Lung (tissue), 12 donors: ENCODE data around the gene PIPOX. TPM values are rescaled to one million over a fixed set of nuclear protein-coding genes. Genes with fewer than 3 reads are reported as not detected.

Experiments
- ATAC-seq: fragments of 200-7000 bp; cut with Tn5 transposase; one replicate; pipeline ENCODE4 v1.9.1; 2020; ENCODE audit warnings: moderate number of reproducible peaks; ENCODE audit not compliant: insufficient read depth, low FRiP score
- DNase-seq, 3 donors: peaks; one replicate each; pipeline ENCODE4 v3.0.0-alpha.2; 2013 to 2017
- H3K27ac ChIP-seq, 2 donors: one replicate each; pipeline ENCODE4 v1.5.1; 2013; ENCODE audit warnings: mild to moderate bottlenecking in 2 of 2, moderate library complexity in 2 of 2, control low read depth in 1 of 2, inconsistent platforms in 1 of 2, low read depth in 1 of 2, low read length in 1 of 2
- H3K27me3 ChIP-seq, 3 donors: one replicate each; pipeline ENCODE4 v1.5.1; 2013; ENCODE audit warnings: low read length in 2 of 3; ENCODE audit not compliant: control insufficient read depth in 3 of 3, insufficient read depth in 3 of 3
- H3K36me3 ChIP-seq, 4 donors: one replicate each; pipeline ENCODE4 v1.5.1; 2013; ENCODE audit warnings: low read length in 4 of 4, mild to moderate bottlenecking in 1 of 4, moderate library complexity in 1 of 4; ENCODE audit not compliant: control insufficient read depth in 4 of 4, insufficient read depth in 4 of 4
- H3K4me1 ChIP-seq, 5 donors: one replicate each; pipeline ENCODE4 v1.5.1; 2013; ENCODE audit warnings: low read length in 5 of 5, mild to moderate bottlenecking in 2 of 5, moderate library complexity in 1 of 5; ENCODE audit not compliant: control insufficient read depth in 5 of 5, insufficient read depth in 5 of 5
- H3K4me3 ChIP-seq: one replicate; pipeline ENCODE4 v1.5.1; 2013; ENCODE audit warnings: mild to moderate bottlenecking, control low read depth, moderate library complexity
- H3K9ac ChIP-seq, 2 donors: one replicate each; pipeline ENCODE4 v1.5.1; 2013; ENCODE audit warnings: low read length in 2 of 2, control low read depth in 1 of 2; ENCODE audit not compliant: insufficient read depth in 1 of 2
- H3K9me3 ChIP-seq, 4 donors: one replicate each; pipeline ENCODE4 v1.5.1; 2013; ENCODE audit warnings: low read length in 3 of 4, mild to moderate bottlenecking in 1 of 4, moderate library complexity in 1 of 4; ENCODE audit not compliant: control insufficient read depth in 4 of 4, insufficient read depth in 3 of 4
- WGBS, 2 donors: extraction: QIAGEN DNeasy Blood & Tissue Kit; methylation state at CpG; one replicate each; pipeline ENCODE4 v1.1.7; 2013; 5-methylcytosine and 5-hydroxymethylcytosine counted together
- polyA plus RNA-seq, 2 donors: library from polyadenylated mRNA; stranded (reverse); fragments of 200-250 nt; gene quantifications; one replicate each; pipeline ENCODE4 v1.2.1, GENCODE V29; 2013
- total RNA-seq, 2 donors: library from RNA; depleted of rRNA in 1 of 2; stranded (reverse); fragments of >200 nt in 1 of 2; gene quantifications; one replicate each; pipeline ENCODE4 v1.2.1, GENCODE V29; 2014 to 2021
- TF ChIP-seq, protein P1 (sequence below): IDR thresholded peaks from 2 replicates; pipeline ENCODE4 v1.5.1; 2012; ENCODE audit warnings: mild to moderate bottlenecking; ENCODE audit errors: control extremely low read depth, extremely low read depth
- donor health status: control.
- donor health status: control.
- donor health status: Bipolar disorder and iron deficiency.
- donor health status: healthy.
- donor health status: DM: yes; HTN: yes; CAD: no.

PIPOX gene
- total and polyA plus RNA-seq, 4 donors, result 0.27 to 1.9 (median 0.91) TPM

DNA sequence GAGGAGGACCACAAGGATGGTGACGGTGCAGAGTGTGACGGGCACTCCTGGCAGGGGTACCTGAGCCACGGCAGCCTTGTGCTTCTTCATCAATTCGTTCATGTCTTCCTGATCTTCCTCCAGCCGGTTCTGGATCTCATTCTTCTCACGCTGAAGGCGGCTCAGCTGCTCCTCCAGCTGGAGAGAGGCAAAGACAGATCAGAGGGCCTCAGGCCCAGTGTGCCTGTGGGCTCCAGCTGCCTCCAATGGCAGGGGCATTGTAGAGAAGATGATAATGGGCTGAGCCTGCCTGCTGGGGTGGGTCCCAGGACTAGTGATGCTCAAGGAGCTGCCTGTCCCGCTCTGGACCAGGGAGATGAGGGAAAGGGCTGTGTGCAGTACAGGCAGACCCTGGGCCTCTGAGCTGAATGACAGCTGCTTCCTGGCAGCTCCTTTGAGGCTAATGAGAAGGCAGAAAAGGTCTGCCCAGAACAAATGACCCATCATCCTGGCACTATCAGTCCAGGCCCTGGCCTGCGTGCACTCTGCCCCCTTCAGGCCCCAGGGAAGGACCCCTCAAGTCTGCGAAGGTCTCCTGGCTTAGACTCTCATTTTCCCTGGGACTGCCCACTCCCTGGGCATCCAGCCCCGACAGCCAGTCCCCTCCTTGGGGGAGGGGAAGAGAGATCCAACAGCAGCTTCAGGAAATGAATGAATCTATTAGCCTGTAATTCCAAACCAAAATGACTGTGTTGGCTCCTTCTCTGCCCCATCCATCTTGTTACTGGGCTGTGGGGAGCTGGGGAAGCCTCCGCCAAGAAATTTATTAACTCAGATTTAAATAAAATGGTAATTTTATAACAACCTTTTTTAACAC, 48.0 kb downstream of the PIPOX start:
- Histone ChIP-seq H3K9me3 (no peaks in the 10 kb centered on the region), H3K4me1 (no peaks in the 10 kb centered on the region), H3K27ac (no peak overlapping the region), H3K27me3 (no peaks in the 10 kb centered on the region), H3K9ac (no peak overlapping the region), H3K36me3 (peaks cover 12 to 85% (median 24%) of the 10 kb centered on the region in 4 donors), H3K4me3 (no peak overlapping the region)
- ATAC-seq (no peak), DNase-seq (no peak)
- WGBS, 2 donors, result 83 to 85% methylated on average over 12 of the region's 12 CpGs
- TF ChIP-seq, protein P1, sequence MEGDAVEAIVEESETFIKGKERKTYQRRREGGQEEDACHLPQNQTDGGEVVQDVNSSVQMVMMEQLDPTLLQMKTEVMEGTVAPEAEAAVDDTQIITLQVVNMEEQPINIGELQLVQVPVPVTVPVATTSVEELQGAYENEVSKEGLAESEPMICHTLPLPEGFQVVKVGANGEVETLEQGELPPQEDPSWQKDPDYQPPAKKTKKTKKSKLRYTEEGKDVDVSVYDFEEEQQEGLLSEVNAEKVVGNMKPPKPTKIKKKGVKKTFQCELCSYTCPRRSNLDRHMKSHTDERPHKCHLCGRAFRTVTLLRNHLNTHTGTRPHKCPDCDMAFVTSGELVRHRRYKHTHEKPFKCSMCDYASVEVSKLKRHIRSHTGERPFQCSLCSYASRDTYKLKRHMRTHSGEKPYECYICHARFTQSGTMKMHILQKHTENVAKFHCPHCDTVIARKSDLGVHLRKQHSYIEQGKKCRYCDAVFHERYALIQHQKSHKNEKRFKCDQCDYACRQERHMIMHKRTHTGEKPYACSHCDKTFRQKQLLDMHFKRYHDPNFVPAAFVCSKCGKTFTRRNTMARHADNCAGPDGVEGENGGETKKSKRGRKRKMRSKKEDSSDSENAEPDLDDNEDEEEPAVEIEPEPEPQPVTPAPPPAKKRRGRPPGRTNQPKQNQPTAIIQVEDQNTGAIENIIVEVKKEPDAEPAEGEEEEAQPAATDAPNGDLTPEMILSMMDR, result no peak

DNA sequence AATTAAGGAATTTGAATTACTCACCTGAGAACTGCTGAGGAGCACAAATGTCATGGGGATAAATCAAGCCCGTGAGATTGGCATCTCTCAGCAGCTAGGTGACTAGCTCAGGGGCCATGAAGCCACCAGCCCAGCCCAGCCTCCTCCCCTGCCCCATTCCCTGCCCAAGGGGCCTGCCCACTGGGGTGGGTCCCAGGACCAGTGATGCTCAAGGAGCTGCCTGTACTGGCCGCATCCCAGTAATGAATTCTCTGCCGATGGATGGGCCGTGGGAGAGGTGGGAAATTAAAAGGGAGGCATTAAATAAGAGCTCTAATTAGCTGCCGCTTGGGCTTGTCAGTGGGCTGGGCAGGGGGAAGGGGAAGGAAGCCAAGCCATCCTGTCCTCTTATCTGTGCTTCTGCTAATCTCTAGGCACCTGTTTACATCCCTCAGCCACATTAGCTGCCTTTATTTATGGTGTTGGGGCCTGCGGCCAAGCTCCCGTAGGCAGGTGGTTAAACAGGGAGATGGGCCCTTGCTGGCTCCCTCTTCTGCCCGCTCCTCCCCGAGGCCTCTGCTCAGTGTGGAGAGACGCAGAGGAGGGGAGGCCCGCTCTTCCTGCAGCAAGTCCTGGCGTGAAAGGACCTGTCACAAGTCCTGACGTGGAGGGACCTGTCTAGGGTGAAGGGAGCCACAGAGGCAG, 48.8 kb downstream of the PIPOX start:
- Histone ChIP-seq H3K4me3 (no peak overlapping the region), H3K9ac (no peak overlapping the region), H3K36me3 (peaks cover 7 to 85% (median 19%) of the 10 kb centered on the region in 4 donors), H3K27me3 (no peaks in the 10 kb centered on the region), H3K27ac (no peak overlapping the region), H3K4me1 (no peaks in the 10 kb centered on the region), H3K9me3 (no peaks in the 10 kb centered on the region)
- TF ChIP-seq, protein P1, result no peak
- WGBS, 2 donors, result 86 to 87% methylated on average over 12 to 13 of the region's 13 CpGs
- ATAC-seq (no peak), DNase-seq (no peak)

DNA sequence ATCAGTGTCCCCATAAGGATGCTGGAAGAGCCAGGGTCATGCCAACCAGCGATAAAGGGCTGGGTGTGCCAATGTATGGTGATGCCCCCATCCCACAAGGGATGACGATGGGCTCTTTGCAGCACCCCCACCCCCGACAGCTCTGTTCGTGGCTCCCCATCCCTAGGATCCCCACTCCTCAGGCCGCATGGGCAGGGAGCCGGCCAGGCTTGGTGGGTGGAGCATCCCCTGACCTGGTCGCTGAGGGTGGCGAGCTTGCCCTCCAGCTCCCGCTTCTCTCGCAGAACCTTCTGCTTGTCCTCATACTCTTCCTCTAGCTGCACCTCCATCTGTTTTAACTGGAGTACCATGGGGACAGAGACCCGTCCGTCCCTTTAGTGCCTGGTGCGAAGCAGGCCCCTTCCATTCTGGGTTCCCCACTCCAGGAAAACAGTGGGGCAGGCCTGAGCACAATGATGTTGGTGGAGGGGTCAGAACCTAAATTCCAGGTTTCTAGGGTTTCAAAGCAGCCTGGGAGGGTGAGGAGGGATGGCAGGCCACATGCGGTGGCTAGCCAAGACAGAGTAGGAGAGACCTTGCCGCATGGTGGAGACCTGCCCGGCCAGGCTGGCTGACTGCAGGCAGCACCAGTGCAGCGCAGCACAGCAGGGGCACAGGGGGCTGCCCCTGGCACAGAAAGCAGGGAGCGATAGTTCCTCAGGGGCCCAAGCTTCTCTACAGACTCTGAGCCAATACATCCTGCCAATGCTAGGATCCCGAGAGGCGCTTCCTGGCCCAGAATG, 50.3 kb downstream of the PIPOX start:
- no peak for ATAC-seq
- no peak for DNase-seq
- Histone ChIP-seq H3K27me3 (no peaks in the 10 kb centered on the region), H3K9me3 (no peaks in the 10 kb centered on the region), H3K4me1 (no peaks in the 10 kb centered on the region), H3K27ac (no peak overlapping the region), H3K36me3 (peaks cover 11 to 89% (median 25%) of the 10 kb centered on the region in 4 donors), H3K4me3 (no peak overlapping the region), H3K9ac (no peak overlapping the region)
- WGBS, 2 donors, result 96 to 97% methylated on average over 20 of the region's 20 CpGs
- TF ChIP-seq, protein P1, result no peak
